ENCODE measurements around the gene TMEM140. TPM values are rescaled to one million over a fixed set of nuclear protein-coding genes. Genes with fewer than 3 reads are reported as not detected.

Gene TMEM140
- total RNA-seq, 4 donors from 2014 or later = 2.7 to 11.0 (median 4.7) TPM

GRCh38 chr7:135204341-135204749, 56.5 kb downstream of the TMEM140 start:
- Histone ChIP-seq H3K4me3 (no peak overlapping the region), H3K9me3 (no peaks in the 10 kb centered on the region), H3K27ac (no peak overlapping the region), H3K4me1 (peaks cover 20% of the 10 kb centered on the region), H3K27me3 (no peaks in the 10 kb centered on the region), H3K36me3 (peaks cover 70% of the 10 kb centered on the region)
- TF ChIP-seq EP300 (IDR thresholded peaks at IDR 0.05) (no peak), CTCF (IDR thresholded peaks at IDR 0.05) (no peak), POLR2AphosphoS5 (IDR thresholded peaks at IDR 0.05) (no peak), POLR2A (IDR thresholded peaks at IDR 0.05) (no peak)
- no peak for DNase-seq (ENCODE audit: low spot score in 2 of 2)
- 85% methylated on average over 6 of the region's 6 CpGs for WGBS

DNA sequence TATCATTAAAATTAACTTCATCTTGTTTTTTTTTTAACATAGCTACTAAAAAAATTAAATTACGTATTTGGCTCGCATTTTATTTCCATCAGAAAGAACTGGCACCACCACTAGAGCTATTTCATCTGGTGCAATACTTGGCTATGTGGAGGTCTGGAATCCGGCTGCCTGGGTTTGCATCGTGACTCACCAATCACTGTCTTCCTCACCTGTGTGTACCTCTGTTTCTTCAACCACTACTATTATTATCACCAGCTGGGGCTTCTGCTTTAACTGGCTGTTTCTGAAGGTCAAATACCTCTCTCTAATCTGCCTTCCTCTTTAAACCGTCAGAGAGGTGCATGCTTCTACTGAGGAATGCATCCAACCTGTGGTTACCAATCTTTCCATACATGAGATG, 57.0 kb downstream of the TMEM140 start:
- WGBS = 80% methylated on average over 5 of the region's 5 CpGs
- peaks cover 25% of the 10 kb centered on the region for H3K4me1 ChIP-seq
- H3K9me3 ChIP-seq = no peaks in the 10 kb centered on the region
- no peak overlapping the region for H3K27ac ChIP-seq
- TF ChIP-seq EP300 (IDR thresholded peaks at IDR 0.05) = no peak
- no peak for TF ChIP-seq POLR2A (IDR thresholded peaks at IDR 0.05)
- no peaks in the 10 kb centered on the region for H3K27me3 ChIP-seq
- H3K36me3 ChIP-seq = peaks cover 65% of the 10 kb centered on the region
- no peak overlapping the region for H3K4me3 ChIP-seq
- DNase-seq (ENCODE audit: low spot score in 2 of 2) = no peak

DNA sequence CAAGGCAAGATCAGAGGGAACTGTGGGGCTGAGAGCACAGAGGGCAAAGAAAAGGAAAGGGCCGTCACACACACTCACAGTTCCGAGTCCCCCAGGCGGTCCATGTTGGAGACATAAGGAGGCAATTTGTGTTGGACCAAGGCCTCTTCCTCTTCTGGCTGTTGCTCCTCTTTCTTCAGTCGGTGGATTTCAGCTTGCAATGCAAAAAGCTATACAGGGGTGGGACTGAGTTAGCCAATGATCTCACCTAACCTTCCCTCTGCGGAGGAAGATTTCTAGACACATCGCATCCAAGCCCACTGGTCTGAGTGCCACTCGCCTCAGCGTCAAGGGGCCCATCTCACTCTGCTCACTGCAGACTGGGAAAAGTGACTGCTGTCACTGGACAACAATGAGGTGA, 58.0 kb downstream of the TMEM140 start:
- peaks cover 55% of the 10 kb centered on the region for H3K36me3 ChIP-seq
- no peak overlapping the region for H3K4me3 ChIP-seq
- H3K27me3 ChIP-seq = no peaks in the 10 kb centered on the region
- DNase-seq (ENCODE audit: low spot score in 2 of 2) = no peak
- 85% methylated on average over 8 of the region's 8 CpGs for WGBS
- H3K4me1 ChIP-seq = peaks cover 32% of the 10 kb centered on the region
- H3K9me3 ChIP-seq = no peaks in the 10 kb centered on the region
- TF ChIP-seq EP300 (IDR thresholded peaks at IDR 0.05) = no peak
- no peak for TF ChIP-seq POLR2AphosphoS5 (IDR thresholded peaks at IDR 0.05)
- no peak for TF ChIP-seq CTCF (IDR thresholded peaks at IDR 0.05)
- TF ChIP-seq POLR2A (IDR thresholded peaks at IDR 0.05) = no peak
- H3K27ac ChIP-seq = no peak overlapping the region

DNA sequence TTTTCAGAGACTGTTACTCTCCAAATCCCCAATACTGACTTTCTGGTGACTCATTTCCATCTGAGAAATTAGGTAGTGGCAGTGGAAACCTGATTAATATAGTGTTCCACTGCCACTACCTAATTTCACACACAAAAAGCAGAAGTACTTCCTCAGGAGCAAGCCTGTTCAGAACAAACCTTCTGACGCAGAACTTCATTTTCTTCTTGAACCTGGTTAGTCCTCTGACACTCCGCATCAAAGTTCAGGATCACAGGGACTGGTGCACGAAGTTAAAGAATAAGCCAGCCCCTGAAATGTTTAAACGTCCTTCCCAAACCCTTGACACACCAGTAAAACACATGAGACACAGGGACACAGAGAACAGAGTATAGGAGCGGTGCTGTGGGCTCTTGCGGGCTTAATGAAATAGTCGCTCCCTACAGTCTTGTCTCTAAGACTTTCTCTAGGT, 59.1 kb downstream of the TMEM140 start:
- Histone ChIP-seq H3K27me3 (no peaks in the 10 kb centered on the region), H3K36me3 (peaks cover 47% of the 10 kb centered on the region), H3K27ac (no peak overlapping the region), H3K9me3 (no peaks in the 10 kb centered on the region), H3K4me3 (no peak overlapping the region), H3K4me1 (peaks cover 32% of the 10 kb centered on the region)
- WGBS = 83% methylated on average over 7 of the region's 7 CpGs
- no peak for DNase-seq (ENCODE audit: low spot score in 2 of 2)
- TF ChIP-seq CTCF (IDR thresholded peaks at IDR 0.05) (no peak), POLR2AphosphoS5 (IDR thresholded peaks at IDR 0.05) (no peak), EP300 (IDR thresholded peaks at IDR 0.05) (no peak), POLR2A (IDR thresholded peaks at IDR 0.05) (no peak)

DNA sequence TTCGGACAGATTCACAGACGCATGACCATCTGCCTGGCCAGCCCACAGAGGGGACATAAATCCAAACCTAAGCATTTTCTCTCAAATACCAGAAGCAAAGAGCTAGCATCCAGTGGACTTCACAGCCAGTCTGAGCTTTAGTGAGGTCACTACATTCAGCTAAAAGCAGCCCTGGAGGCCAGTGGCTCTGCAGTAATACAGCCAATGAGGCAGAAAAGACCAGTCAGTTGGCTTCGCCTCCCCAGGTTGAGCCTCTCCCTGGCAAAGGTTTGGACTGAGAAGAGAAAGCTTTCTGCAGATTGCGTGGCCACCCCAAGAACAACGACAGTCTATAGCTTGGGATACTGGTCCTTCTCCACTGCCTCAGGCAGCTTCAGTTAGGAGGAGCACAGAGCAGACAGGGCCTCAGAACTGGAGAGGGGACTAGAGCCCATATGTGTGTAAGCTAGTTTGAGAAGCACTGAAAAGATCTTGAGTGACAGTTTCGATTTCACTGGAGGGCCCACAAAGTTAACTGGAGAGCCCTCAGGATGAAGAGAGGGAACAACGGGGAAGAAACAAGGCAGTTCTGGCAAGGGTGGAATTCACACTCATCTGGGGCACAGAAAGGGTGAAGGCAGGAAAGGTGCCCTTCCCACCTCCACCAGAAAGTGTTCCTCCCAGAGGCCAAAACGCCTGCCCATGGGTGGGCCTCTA, 59.7 kb downstream of the TMEM140 start:
- Histone ChIP-seq H3K4me1 (peaks cover 34% of the 10 kb centered on the region), H3K36me3 (peaks cover 44% of the 10 kb centered on the region), H3K27me3 (no peaks in the 10 kb centered on the region), H3K27ac (no peak overlapping the region), H3K4me3 (no peak overlapping the region), H3K9me3 (no peaks in the 10 kb centered on the region)
- TF ChIP-seq POLR2AphosphoS5 (IDR thresholded peaks at IDR 0.05) = no peak
- no peak for TF ChIP-seq EP300 (IDR thresholded peaks at IDR 0.05)
- TF ChIP-seq CTCF (IDR thresholded peaks at IDR 0.05) = no peak
- no peak for TF ChIP-seq POLR2A (IDR thresholded peaks at IDR 0.05)
- DNase-seq (ENCODE audit: low spot score in 2 of 2) = no peak
- WGBS = 86% methylated on average over 8 of the region's 8 CpGs

All from suprapubic skin (tissue), 4 donors.